B cell (primary cell): ENCODE results near the gene ESPN. TPM values are rescaled to one million over a fixed set of nuclear protein-coding genes. Genes with fewer than 3 reads are reported as not detected.

Source experiments
- ATAC-seq: fragments of 200-7000 bp; cut with Tn5 transposase; one replicate; pipeline ENCODE4 v1.10.0; 2021; ENCODE audit warnings: low read depth, mild to moderate bottlenecking, moderate number of reproducible peaks, moderate library complexity
- CTCF ChIA-PET: fragments of 350-600 bp; sonication (Branson Sonifier 250); formaldehyde crosslinking; loops from one replicate; lab custom pipeline; 2021; ENCODE audit warnings: antibody characterized with exemption, inconsistent platforms; lab: Charles Lee
- POLR2A ChIA-PET: fragments of 350-600 bp; sonication (Branson Sonifier 250); formaldehyde crosslinking; loops from one replicate; lab custom pipeline; 2021; ENCODE audit warnings: antibody characterized with exemption; lab: Charles Lee
- DNase-seq: peaks from one replicate; pipeline ENCODE4 v3.0.0; 2013
- H2AFZ ChIP-seq: 2 replicates; pipeline ENCODE4 v1.6.1; 2012; ENCODE audit warnings: mild to moderate bottlenecking, low read depth, low read length; ENCODE audit not compliant: insufficient read depth, poor library complexity, severe bottlenecking
- H3K27ac ChIP-seq, 2 donors: 1 replicate in 1 of 2; 2 replicates in 1 of 2; pipeline ENCODE4 v1.5.1; 2012 to 2013; ENCODE audit warnings: low read length in 2 of 2, mild to moderate bottlenecking in 2 of 2, moderate library complexity in 1 of 2
- H3K27me3 ChIP-seq, 4 experiments: fragments of 200-600 bp in 1 of 4; sonication (generic) in 1 of 4; replicated peaks in 1 of 4; 1 replicate in 2 of 4; 2 replicates in 2 of 4; pipeline versions ENCODE4 v1.6.1 to v1.7.0; 2013 to 2016; ENCODE audit warnings: low read length in 3 of 4, mild to moderate bottlenecking in 2 of 4, mixed read lengths in 1 of 4, moderate library complexity in 1 of 4; ENCODE audit not compliant: insufficient read depth in 4 of 4, control insufficient read depth in 3 of 4; ENCODE audit errors: control extremely low read depth in 1 of 4
- H3K36me3 ChIP-seq, 2 experiments: replicated peaks in 1 of 2; 1 replicate in 1 of 2; 2 replicates in 1 of 2; pipeline versions ENCODE4 v1.6.1 to v1.7.1; 2013; ENCODE audit warnings: low read length in 1 of 2; ENCODE audit not compliant: insufficient read depth in 2 of 2, control insufficient read depth in 1 of 2; ENCODE audit errors: control extremely low read depth in 1 of 2, extremely low read depth in 1 of 2
- H3K4me1 ChIP-seq, 2 donors: fragments of 200-600 bp in 1 of 2; sonication (generic) in 1 of 2; 1 replicate in 1 of 2; 2 replicates in 1 of 2; pipeline versions ENCODE4 v1.5.1 to v1.6.1; 2013 to 2017; ENCODE audit warnings: low read length in 2 of 2; ENCODE audit not compliant: control insufficient read depth in 2 of 2, insufficient read depth in 2 of 2
- H3K4me2 ChIP-seq: replicated peaks from 2 replicates; pipeline ENCODE3; 2012; ENCODE audit warnings: mild to moderate bottlenecking, low read depth, low read length; ENCODE audit not compliant: poor library complexity, severe bottlenecking
- H3K4me3 ChIP-seq, 5 experiments: fragments of 200-600 bp in 1 of 5; sonication (generic) in 1 of 5; 1 replicate in 3 of 5; 2 replicates in 2 of 5; pipeline versions ENCODE4 v1.5.1 to v1.7.0; 2011 to 2016; ENCODE audit warnings: low read length in 4 of 5, mild to moderate bottlenecking in 4 of 5, low read depth in 2 of 5, control low read depth in 1 of 5, moderate library complexity in 1 of 5; ENCODE audit not compliant: insufficient read depth in 1 of 5; ENCODE audit errors: control extremely low read depth in 1 of 5, extremely low read depth in 1 of 5
- H3K79me2 ChIP-seq: fragments of 200-600 bp; sonication (generic); one replicate; pipeline ENCODE4 v1.6.0; 2016; ENCODE audit warnings: low read length; ENCODE audit not compliant: control insufficient read depth, insufficient read depth
- H3K9ac ChIP-seq: fragments of 200-600 bp; sonication (generic); 2 replicates; pipeline ENCODE4 v1.6.1; 2017; ENCODE audit warnings: mild to moderate bottlenecking, low read length, moderate library complexity
- H3K9me3 ChIP-seq, 3 donors: one replicate each; pipeline versions ENCODE4 v1.6.1 to v1.7.1; 2013; ENCODE audit warnings: low read length in 2 of 3; ENCODE audit not compliant: control insufficient read depth in 2 of 3, insufficient read depth in 1 of 3; ENCODE audit errors: control extremely low read depth in 1 of 3
- H4K20me1 ChIP-seq: 2 replicates; pipeline ENCODE4 v1.6.0; 2012; ENCODE audit warnings: mild to moderate bottlenecking, low read length; ENCODE audit not compliant: insufficient read depth, control insufficient read depth, poor library complexity, severe bottlenecking
- H3K27ac Mint-ChIP-seq: one replicate; pipeline ENCODE4 v1.8.0; 2021; ENCODE audit warnings: mixed read lengths
- H3K27me3 Mint-ChIP-seq: one replicate; pipeline ENCODE4 v1.8.0; 2021; ENCODE audit warnings: mixed read lengths
- H3K4me1 Mint-ChIP-seq: one replicate; pipeline ENCODE4 v1.8.0; 2021; ENCODE audit warnings: mixed read lengths
- H3K4me3 Mint-ChIP-seq: one replicate; pipeline ENCODE4 v1.8.0; 2021; ENCODE audit warnings: mixed read lengths
- H3K9me3 Mint-ChIP-seq: one replicate; pipeline ENCODE4 v1.8.0; 2022; ENCODE audit warnings: mixed read lengths; ENCODE audit not compliant: insufficient read depth
- CTCF ChIP-seq: fragments of 200-600 bp; IDR thresholded peaks from one replicate; pipeline ENCODE4 v1.8.0; 2022; ENCODE audit warnings: antibody characterized with exemption, mild to moderate bottlenecking
- EZH2 ChIP-seq: IDR thresholded peaks from 2 replicates; pipeline ENCODE4 v1.6.1; 2012; ENCODE audit warnings: borderline replicate concordance, low read depth, mild to moderate bottlenecking, moderate library complexity, low read length; ENCODE audit not compliant: insufficient read depth, poor library complexity, severe bottlenecking
- WGBS: methylation state at CpG from one replicate; pipeline ENCODE4 v1.1.5; 2013; ENCODE audit warnings: missing lambda C conversion rate; ENCODE audit not compliant: insufficient coverage; 5-methylcytosine and 5-hydroxymethylcytosine counted together
- intact Hi-C: fragments of 100-400 bp; cut with micrococcal nuclease; formaldehyde crosslinking; loops from one replicate; pipeline ENCODE4 v1.10.0; 2022
- polyA plus RNA-seq: library from polyadenylated mRNA; depleted of rRNA; stranded (reverse); fragments of >200 nt; gene quantifications from 2 replicates; pipeline ENCODE4 v1.2.3, GENCODE V29; 2012
- total RNA-seq, 2 donors: library from RNA; stranded (reverse); fragments of 120-200 nt in 1 of 2; gene quantifications; 1 replicate in 1 of 2; 2 replicates in 1 of 2; pipeline versions ENCODE4 v1.2.3 to v1.2.4, GENCODE V29; 2013 to 2022

The ESPN gene
- total and polyA plus RNA-seq, 2 donors (not counting 1 experiment from before 2014, with no cell fraction given): 0.19 to 0.25 TPM

- no peak for DNase-seq
- ChIA-PET CTCF (interaction anchor here (1.1 to 1.4 kb wide), 2 partner anchors 17 to 137 kb away, joined by 3 to 4 read pairs; no protein-coding TSS in a partner anchor), POLR2A (no interaction called here)
- intact Hi-C loops: no loop called here
- no peak overlapping the region for H2AFZ ChIP-seq
- Mint-ChIP-seq H3K4me3 (no peak overlapping the region), H3K4me1 (no peaks in the 10 kb centered on the region), H3K27me3 (peaks cover 10% of the 10 kb centered on the region), H3K27ac (no peak overlapping the region), H3K9me3 (no peaks in the 10 kb centered on the region)
- no peak overlapping the region for H3K4me2 ChIP-seq
- WGBS: 93% methylated on average over 10 of the region's 12 CpGs
- no peaks in the 10 kb centered on the region for H3K36me3 ChIP-seq
- no peaks in the 10 kb centered on the region for H3K79me2 ChIP-seq
- TF ChIP-seq EZH2: no peak
- no peak for TF ChIP-seq CTCF
- no peaks in the 10 kb centered on the region for H4K20me1 ChIP-seq
- no peak overlapping the region for H3K4me3 ChIP-seq
- no peaks in the 10 kb centered on the region for H3K9me3 ChIP-seq
- H3K27ac ChIP-seq: no peak overlapping the region
- ATAC-seq: no peak
- no peak overlapping the region for H3K9ac ChIP-seq
- H3K27me3 ChIP-seq: peaks cover 0 to 2% (median under 1%) of the 10 kb centered on the region in 4 experiments
- H3K4me1 ChIP-seq: peaks cover 0 to 10% of the 10 kb centered on the region in 2 donors
These were observed 82.9 kb downstream of the ESPN start for GRCh38 chr1:6507461-6507911.

- Mint-ChIP-seq H3K27ac (no peak overlapping the region), H3K4me1 (no peaks in the 10 kb centered on the region), H3K27me3 (peaks cover 10% of the 10 kb centered on the region), H3K4me3 (no peak overlapping the region), H3K9me3 (no peaks in the 10 kb centered on the region)
- DNase-seq (no peak), ATAC-seq (no peak)
- H3K9me3 ChIP-seq: no peaks in the 10 kb centered on the region
- 86% methylated on average over 17 of the region's 18 CpGs for WGBS
- no peaks in the 10 kb centered on the region for H3K36me3 ChIP-seq
- intact Hi-C loops: no loop called here
- CTCF ChIA-PET: no interaction called here
- H4K20me1 ChIP-seq: no peaks in the 10 kb centered on the region
- no peak overlapping the region for H3K9ac ChIP-seq
- TF ChIP-seq EZH2: no peak
- TF ChIP-seq CTCF: no peak
- H3K4me2 ChIP-seq: no peak overlapping the region
- no peaks in the 10 kb centered on the region for H3K79me2 ChIP-seq
- H3K4me3 ChIP-seq: no peak overlapping the region
- POLR2A ChIA-PET: no interaction called here
- H2AFZ ChIP-seq: no peak overlapping the region
- H3K4me1 ChIP-seq: peaks cover 0 to 10% of the 10 kb centered on the region in 2 donors
- H3K27ac ChIP-seq: no peak overlapping the region
- H3K27me3 ChIP-seq: peaks cover 0 to 2% (median 0%) of the 10 kb centered on the region in 4 experiments
These were observed 83.7 kb downstream of the ESPN start for GRCh38 chr1:6508154-6508815.
